Cortex of kidney (tissue), 1 donor: ENCODE data around the gene ZIC2.

Source experiments
- DNase-seq: peaks from one replicate; lab custom pipeline; 2025; lab: John Stamatoyannopoulos, UW

Gene ZIC2

GRCh38 chr13:99986741-99987140 lies 5.2 kb downstream of the ZIC2 start:
- DNase-seq, result no peak

- no peak for DNase-seq
Observed at GRCh38 chr13:99987154-99988019, 5.8 kb downstream of the ZIC2 start.

GRCh38 chr13:99988529-99989275 lies 7.1 kb downstream of the ZIC2 start:
- DNase-seq, result no peak

- no peak for DNase-seq
Observed at GRCh38 chr13:99989276-99990125, 7.9 kb downstream of the ZIC2 start.

GRCh38 chr13:99990126-99990977 lies 8.8 kb downstream of the ZIC2 start:
- no peak for DNase-seq

DNA sequence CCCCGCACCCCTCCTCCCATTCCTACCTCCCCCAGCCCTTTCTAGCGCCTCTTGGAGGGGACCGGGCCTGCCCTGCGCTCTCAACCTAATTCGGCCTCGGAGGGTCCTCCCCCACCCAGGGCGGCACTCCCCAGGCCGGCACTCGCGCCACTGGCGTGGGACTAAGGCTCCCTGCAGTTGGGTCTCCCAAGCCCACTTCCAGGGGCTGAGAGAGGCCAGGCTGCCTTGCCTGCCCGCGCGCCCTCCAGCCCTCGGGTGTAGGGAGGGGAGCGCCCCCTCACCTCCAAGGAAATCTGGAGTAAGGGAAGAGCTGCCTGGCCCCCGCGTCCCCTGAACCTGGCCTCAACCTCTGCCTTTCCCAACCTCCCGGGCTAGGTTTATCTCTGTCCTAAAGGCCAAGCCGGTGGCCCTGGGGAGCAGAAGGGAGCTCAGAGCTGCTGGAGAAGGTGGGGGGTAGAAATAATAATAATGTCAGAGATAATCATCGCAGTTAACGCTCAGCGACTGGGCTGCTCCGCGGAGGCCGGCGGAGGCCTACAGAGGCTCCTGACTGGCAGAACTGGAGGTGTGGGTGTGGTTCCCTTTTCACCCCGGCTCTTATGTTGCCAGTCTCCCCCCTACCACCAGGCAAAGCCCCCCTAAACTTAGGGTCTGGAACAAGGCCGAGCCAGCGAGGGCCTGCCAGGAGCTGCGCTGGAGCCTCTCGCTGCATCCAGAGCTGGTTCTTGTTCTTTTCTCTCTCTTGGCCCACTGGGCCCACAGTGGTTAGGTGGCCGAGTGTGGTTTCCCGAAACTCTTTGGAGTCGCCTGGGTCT lies 9.6 kb downstream of the ZIC2 start:
- DNase-seq, result no peak

DNA sequence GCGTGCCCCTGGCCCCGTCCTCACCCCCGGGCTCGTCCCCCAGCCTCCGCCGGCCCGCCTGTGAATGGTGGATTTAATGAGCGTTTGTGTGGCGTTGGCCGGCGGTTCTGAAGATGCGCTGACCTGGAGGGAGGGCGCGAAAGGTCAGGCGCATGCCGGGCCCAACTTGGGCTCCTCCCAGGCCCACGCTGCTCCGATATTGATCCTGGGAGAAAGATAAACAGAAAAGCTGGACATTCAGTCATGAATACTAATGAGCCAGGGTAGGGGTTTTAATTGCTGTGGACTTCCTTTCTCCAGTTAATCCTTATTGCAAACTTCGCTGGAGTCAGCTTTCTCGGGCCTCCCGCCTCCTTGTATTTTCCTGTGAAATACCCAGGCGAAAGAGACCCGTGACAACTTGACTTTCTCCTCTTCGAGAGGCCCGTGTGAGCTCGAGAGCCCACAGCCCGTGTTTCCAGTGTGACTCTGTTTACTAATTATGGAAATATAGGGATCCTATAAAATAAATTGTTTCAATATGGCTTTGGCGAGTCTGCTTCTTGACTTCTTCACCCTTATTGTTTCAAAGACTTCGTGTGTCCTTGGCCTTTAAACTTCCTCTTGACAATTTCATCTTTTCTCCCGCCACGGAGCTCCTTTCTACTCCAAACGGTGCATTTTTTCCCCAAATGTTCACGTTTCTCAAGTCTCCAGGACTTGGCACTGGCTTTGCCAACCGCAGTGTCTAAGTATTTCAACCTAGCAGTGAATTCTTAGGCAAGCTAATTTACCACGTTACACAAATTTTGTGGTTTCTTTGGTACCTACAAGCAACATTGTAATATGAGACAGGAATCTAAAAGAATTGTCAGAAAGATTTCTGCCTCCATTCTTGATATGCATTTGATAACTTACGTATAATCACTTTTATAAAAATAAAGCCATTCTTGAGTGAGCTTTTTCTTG lies 10.5 kb downstream of the ZIC2 start:
- DNase-seq, result no peak

DNA sequence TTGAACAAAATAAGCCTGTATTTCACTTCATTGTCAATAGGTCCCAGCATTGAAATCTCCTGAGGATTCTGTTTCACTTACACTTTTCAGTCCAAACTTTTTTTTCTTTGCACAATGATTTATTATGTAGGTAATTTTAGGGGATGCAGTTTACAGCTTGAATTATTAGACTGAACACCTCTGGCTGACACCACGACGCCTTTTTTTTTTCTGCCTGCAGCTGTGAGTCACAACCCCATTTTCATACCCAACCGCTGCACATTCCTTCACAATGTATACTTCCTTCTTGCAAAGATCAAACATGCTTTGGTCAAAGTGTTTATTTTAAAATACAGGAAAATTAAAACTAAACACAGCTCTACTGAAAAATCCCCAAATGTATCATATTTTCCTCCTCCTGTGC lies 11.4 kb downstream of the ZIC2 start:
- no peak for DNase-seq

DNA sequence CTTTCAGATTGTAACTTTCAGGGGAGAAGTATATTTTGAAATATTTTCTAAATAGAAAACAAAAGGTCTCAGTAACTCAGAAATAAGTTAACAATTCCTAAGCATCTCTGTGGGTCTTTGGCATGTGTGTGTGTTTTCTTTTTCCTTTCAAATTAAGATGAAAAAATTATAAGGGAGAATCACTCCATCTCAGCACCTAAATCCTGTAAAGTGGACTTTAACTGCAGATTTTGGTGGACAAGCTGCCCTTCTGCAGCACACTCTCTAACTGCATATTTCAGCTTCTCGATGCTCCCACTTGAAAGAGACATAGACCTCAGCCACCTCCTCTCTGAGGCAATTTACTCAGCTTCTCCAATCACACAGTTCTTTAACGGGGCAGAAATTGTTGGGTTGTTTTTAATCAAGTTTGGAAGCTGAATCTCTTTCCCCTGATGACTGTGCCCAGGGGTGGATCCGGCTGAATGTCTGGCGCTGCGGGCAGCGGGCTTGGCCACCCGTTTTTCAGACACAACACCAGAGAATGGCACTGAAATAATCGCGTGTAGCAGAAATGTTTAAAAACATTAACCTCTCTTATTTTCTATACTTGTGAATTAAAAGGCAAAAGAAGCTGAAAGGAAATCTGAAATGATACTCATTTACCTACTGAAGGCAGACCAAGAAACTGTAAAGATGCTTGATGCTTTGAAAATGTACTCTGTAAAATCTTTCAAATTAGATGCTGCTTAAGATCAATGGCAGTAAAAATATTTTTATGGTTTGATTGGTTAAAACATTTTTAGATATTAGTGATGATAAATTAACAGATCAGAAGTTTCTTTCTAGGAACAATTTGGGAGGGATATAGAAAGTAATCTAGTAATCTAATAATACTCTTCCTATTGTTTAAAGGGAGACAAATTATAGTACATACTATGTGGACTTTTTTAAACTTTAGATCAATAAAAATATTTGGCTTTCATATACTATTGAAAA lies 12.4 kb downstream of the ZIC2 start:
- DNase-seq, result no peak

DNA sequence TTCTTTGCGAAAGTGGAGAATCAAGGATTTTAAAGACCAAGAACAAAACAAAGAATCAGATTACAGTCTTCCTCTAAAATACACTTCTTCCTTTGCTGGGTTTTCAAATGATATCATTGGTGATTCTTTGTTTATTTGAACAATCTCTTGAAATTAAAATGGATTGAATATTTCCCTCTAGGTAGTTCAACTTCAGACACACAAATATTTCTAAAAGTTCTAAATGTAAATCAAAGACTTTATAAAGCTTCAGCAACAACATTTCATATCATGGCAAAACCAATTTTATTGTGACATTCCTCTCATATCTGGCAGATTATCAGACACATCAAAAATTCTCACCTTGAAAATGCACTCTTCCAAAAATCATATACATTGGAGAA lies 13.0 kb downstream of the ZIC2 start:
- DNase-seq, result no peak

- DNase-seq, result no peak
Observed at GRCh38 chr13:99995104-99995588, 13.6 kb downstream of the ZIC2 start.

DNA sequence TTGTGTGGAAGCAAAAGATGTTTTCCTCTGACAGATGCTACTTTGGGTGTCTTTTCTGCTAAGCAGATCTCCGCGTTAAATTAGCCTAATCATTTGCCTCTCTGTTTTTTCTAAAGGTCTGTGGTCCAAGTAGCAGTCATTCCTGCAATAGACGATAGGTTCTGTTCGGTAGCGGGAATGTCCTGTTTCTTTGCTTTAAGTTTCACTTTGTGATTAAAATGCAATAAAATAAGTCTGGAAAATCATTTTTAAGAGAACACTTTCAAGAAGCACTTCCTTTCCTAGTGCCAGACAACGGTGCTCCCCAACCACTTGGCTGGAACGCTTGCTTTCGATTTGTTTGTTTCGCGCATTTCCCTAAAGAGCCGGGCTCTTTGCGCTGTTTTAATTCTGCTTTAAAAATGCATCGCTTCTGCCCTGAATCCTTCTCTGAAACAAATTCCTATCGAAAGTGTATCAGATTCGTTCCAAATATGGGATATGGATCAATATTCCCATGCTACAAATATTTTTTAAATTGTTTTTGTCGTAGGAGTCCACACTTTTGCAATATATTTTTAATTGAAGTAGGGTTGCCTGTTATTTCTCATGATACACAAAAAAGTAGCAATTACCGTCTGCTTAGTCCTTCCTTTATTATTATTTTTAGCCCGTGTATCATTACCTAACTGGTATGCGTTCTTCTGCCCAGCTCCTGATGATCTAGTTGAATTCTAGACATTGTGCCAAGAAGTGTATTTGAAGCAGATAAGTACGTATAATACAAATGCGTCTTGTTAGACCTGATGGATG lies 14.2 kb downstream of the ZIC2 start:
- no peak for DNase-seq

- no peak for DNase-seq
Observed at GRCh38 chr13:99996381-99996973, 14.9 kb downstream of the ZIC2 start.

GRCh38 chr13:99997702-99998214 lies 16.2 kb downstream of the ZIC2 start:
- no peak for DNase-seq

DNA sequence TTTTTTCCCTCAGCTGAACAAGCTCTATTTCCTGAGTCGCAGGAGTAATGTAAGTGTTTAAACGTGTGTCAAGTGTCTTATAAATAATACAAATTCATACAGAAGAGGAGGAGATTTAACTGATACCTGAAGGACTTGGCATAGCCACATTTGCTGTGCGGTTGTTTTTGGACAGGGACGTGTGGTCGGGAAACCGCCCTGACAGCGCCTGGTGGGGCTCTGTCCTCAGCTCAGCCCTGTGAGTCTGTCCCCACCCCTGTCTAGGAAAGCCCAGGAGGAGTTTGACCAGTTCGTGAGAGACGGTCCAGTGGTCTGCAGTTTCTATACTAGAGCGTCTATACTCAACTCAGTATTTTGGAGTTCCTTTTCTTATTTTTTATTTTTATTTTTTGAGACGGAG lies 16.7 kb downstream of the ZIC2 start:
- no peak for DNase-seq

DNA sequence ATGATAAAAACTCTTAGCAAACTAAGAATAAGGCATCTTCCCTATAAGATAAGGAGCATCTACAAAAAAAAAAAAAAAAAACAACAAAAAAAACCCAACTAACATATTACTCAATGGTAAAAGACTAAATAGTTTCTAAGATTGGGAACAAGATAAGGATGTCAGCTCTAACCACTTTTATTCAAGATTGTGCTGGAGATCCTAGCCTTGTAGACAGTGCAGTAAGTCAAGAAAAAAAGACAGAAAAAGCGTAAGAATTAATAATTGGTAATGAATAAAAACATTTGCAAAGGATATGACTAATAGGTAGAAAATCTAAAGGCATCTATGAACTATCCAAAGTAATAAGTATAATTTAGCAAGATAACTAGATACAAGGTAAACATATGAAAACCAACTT lies 33.0 kb downstream of the ZIC2 start:
- no peak for DNase-seq
